HT-29 (cell line): Measurements from ENCODE around the gene FRS2. TPM values are rescaled to one million over a fixed set of nuclear protein-coding genes. Genes with fewer than 3 reads are reported as not detected.
"Not testable (repeated sequence)": the region's sequence is repeated elsewhere in the genome, so short reads cannot be mapped to it uniquely, and the experiment has no call there.

Experiments used
- DNase-seq: peaks from one replicate; pipeline ENCODE4 v3.0.0-alpha.2; 2015; ENCODE audit warnings: low spot score
- total RNA-seq: library from RNA; depleted of rRNA; stranded (reverse); fragments of >200 nt; shearing (Covaris generic); gene quantifications from 2 replicates; pipeline ENCODE4 v1.2.3, GENCODE V29; 2014

The FRS2 gene
- total RNA-seq, 1 experiment from 2014 or later: 11.5 TPM

DNA sequence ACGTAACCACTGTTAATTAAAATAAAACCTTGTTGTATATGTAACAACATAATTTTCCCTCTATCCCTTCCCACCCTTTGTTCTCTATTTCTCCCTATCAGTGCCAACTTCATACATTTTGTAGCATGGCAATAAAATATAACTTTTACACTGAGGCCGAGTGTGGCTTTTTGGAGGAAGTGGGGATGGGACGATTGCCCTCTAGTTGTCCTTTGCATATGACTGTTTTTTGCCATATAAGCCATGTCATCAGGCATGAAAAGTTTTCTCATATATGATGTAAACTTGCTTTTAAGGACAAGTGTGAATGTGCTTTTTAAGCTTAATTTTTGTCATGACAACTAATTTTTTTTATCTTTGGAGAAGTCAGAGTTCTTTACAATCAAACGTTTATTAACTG lies 108.8 kb downstream of the FRS2 start:
- DNase-seq: no peak

- DNase-seq: no peak
These were observed 109.9 kb downstream of the FRS2 start for GRCh38 chr12:69580074-69580473.

- no peak for DNase-seq
These were observed 113.0 kb downstream of the FRS2 start for GRCh38 chr12:69583203-69583602.

DNA sequence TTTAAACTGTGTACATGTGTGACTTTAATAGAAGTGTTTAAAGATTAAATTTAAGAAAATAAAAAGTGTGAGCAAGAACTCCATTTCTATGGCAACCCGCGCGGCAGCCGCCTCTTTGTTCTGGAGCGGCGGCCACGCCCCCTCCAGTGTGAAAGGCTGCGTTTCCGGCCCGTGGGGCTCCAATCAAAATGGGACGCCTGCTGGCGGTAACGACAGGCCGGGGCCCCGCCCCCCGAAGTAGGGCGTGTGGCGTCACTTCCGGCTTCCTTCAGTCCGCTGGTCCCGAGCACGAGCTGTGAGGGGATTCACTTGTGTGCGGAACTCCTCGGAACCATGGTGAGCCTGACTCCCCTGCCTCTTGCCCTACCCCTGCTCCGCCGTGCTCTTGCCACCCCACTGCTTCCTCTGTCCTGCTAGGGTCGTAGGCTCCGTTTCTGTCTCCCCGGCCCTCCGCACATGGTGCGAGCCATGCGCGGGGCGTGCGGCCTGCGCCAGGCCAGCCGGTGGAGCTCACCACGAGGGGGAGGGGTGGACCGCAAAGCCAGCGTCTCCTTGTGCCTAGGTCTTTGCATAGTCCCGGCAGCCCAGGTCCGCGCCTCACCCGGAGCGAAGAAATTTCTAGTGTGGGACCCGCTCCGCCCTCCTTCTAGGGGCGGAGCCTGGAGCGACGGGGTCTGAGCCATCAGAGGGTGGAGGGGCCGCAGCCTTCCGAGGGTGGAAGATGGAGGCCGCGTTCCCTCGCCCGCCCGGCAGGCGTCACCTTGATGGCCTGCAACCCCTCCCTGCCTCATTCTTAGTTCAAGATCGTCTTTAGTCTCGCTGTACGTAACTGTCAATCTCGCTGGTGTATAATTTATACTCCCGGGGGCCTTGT lies 115.2 kb downstream of the FRS2 start, which contains the start of gene CCT2:
Gene CCT2, plus strand, starts transcription at position 271 of the 874 bp plus-strand sequence. Its CDS starts 63 bp downstream, at position 334.
- DNase-seq: peak; percentile 98

GRCh38 chr12:69588527-69588926 lies 118.3 kb downstream of the FRS2 start:
- no peak for DNase-seq

GRCh38 chr12:69589082-69589481 lies 118.9 kb downstream of the FRS2 start:
- no peak for DNase-seq

- no peak for DNase-seq
These were observed 125.5 kb downstream of the FRS2 start for GRCh38 chr12:69595689-69596088.

- DNase-seq: no peak
These were observed 128.1 kb downstream of the FRS2 start for GRCh38 chr12:69598174-69598753.

GRCh38 chr12:69600804-69601203 lies 130.6 kb downstream of the FRS2 start:
- no peak for DNase-seq

- no peak for DNase-seq
These were observed 131.9 kb downstream of the FRS2 start for GRCh38 chr12:69601962-69602685.

- no peak for DNase-seq
These were observed 132.8 kb downstream of the FRS2 start for GRCh38 chr12:69602954-69603353.

GRCh38 chr12:69603556-69603955 lies 133.4 kb downstream of the FRS2 start:
- DNase-seq: not testable (repeated sequence)

GRCh38 chr12:69604275-69604674 lies 134.1 kb downstream of the FRS2 start:
- not testable (repeated sequence) for DNase-seq

DNA sequence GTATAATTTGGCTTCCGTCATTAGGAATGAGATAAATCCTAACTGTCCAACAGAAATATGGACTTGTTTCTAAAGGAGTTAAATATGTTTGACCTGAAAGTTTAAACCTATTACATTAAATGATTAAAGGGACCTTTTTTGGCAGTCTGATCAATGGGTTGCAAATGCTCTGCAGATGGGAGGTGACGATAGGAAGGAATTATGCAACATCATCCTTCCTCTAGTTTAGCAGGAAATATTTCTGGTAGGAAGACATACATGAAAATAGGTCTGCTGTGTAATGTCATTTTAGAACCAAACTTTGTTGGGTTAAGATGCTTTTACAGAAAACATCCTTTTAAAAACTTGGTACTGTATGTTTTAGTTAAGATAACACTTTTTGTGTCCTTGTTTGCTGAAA lies 137.9 kb downstream of the FRS2 start:
- no peak for DNase-seq

GRCh38 chr12:69610126-69610525 lies 139.9 kb downstream of the FRS2 start:
- DNase-seq: no peak

DNA sequence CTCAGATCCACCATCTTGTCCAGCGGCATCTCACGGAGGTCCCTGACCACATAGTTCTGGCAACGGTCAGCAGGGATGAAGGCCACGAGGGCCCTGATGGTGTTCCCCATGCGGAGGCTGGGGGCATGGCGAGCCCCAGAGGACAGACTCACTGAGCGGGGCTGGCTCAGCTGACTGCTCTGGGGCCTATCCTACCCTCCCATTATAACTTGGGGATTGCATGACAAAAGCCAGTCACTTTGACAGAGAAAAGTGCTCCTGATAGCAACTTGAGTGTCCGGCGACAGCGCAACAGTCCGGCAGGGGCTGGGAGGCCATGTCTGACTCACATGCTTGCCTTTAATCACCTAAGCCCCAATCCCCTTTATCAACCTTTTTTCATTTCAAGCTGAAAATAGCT lies 140.5 kb downstream of the FRS2 start, which contains the start of gene LRRC10:
Gene LRRC10, minus strand, starts transcription at position 179 of the 400 bp plus-strand sequence. Its CDS starts 69 bp downstream, at position 110.
- DNase-seq: no peak

DNA sequence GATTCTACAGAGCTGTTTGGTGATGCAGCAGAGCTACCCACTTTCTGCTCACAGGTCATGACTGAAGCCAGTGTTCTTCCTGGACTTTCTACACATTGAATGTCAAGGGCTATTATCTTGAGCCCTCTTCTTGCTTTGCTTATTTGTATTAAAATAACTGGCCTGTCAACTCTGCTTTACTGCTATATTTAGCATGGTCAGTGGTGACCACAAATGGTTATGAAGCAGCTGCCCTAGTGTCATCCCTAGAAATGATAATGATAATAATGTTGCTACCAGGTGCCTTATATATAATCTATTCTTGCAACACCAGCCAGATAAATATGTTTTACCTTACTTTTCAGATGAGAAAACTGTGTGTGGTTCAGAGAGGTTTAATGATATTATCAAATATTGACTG lies 143.2 kb downstream of the FRS2 start:
- DNase-seq: no peak

GRCh38 chr12:69616025-69616424 lies 145.8 kb downstream of the FRS2 start:
- no peak for DNase-seq

- DNase-seq: no peak
These were observed 148.9 kb downstream of the FRS2 start for GRCh38 chr12:69619050-69619449.

GRCh38 chr12:69620077-69620476 lies 149.9 kb downstream of the FRS2 start:
- no peak for DNase-seq

DNA sequence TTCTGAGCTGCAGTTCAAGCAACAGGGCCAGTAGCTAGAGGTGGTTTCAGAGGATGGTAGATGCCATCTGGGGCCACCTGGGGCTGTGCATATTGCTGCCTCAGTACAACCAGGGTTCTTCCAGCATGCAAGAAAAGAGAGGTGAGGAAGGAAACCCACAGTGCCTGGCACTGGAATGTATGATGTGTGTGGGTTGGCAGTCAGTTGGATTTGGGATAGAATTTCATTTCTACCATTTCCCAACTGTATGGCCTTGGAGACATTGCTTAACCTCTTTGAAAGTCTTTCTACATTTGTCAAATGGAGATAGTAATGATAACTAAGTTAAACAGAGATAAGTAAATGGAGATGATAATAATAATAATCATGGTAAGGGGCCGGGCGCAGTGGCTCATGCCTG lies 150.7 kb downstream of the FRS2 start:
- DNase-seq: no peak

DNA sequence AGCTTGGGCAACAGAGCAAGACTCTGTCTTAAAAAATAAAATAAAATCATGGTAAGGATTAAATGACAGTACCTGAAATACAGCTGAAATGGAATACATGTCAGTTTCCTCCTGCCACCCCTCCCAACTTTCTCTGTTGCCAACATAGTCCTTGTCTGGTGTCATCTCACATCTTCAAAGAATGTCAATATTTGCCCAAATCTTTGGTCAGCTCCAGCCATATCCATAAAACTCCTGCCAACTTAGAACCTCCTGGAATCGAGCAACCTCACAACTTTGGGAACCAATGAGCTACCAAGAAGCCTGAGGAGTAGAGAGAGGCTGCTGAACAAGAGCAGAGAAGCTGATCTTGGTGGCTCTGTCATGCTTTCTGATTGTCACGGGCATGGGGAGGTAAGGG lies 151.4 kb downstream of the FRS2 start:
- DNase-seq: no peak
